HG02970 (cell line): ENCODE measurements around the gene RHOXF2B.
"Not testable (repeated sequence)": the region's sequence is repeated elsewhere in the genome, so short reads cannot be mapped to it uniquely, and the experiment has no call there.

Source experiments
- ATAC-seq: cut with Tn5 transposase; IDR thresholded peaks from one replicate; pipeline ENCODE4 v1.9.1; 2021; ENCODE audit warnings: mild to moderate bottlenecking, moderate library complexity, moderate number of reproducible peaks; ENCODE audit not compliant: unreplicated experiment, low FRiP score

RHOXF2B gene

GRCh38 chrX:120077590-120077989 lies at the start of gene RHOXF2B:
Gene RHOXF2B (minus strand): TSS chrX:120077690. CDS start chrX:120077552, 138 bp downstream.
- not testable (repeated sequence) for ATAC-seq

- ATAC-seq, result no peak
These were observed 48.0 kb upstream of the RHOXF2B start for GRCh38 chrX:120125444-120125843.

GRCh38 chrX:120120223-120120622 lies 42.7 kb upstream of the RHOXF2B start:
- ATAC-seq, result no peak

DNA sequence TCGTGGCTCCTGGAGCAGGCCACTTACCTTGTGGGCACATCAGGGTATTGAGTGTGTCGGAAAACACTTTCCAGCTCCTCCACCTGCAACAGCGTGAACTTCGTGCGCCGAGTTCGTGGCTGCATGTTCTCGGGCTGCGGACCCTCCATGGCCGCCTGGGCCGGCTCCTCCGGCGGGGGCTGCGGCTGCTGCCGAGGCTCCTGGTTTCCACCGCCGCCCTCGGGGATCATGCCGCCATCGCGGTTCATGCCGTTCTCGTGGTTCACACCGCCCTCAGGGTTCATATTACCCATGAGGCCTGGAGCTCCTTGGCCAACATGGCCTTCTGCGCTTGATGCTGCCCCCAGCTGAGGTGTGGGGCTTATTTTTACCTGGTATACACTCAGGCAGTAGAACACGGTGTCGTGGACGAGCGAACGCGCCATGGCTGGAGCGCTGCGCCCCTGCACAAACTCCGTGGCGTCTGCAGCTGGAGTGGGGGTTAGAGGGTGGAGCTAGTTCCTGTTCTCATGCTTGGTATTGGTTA lies 38.0 kb upstream of the RHOXF2B start, which contains the start of gene RHOXF1:
TSS of gene RHOXF1 (minus strand) at position 476 of the 526 bp plus-strand sequence. CDS start at position 425, 51 bp downstream.
- ATAC-seq, result no peak

DNA sequence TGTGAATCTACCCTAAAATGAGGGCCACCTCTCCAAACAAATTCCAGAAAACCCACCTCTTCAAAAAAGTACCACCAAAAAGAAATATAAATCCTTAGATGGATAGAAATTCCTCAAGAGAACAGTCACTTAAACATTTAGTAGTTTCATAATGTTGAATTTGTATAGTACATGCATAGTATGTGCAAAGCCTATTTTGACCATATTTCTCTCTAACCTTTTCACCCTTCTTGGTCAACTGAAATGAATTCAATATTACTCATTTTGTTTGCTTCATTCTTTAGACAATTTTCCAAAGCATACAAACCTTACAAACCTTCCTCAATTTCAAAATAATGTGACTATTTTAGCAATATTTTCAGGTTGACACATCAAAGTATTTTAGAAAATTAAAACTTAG lies 34.1 kb upstream of the RHOXF2B start:
- no peak for ATAC-seq

GRCh38 chrX:120109378-120109777 lies 31.9 kb upstream of the RHOXF2B start:
- no peak for ATAC-seq

- not testable (repeated sequence) for ATAC-seq
These were observed 27.2 kb upstream of the RHOXF2B start for GRCh38 chrX:120104707-120105106.

GRCh38 chrX:120101057-120101456 lies 23.6 kb upstream of the RHOXF2B start:
- not testable (repeated sequence) for ATAC-seq

DNA sequence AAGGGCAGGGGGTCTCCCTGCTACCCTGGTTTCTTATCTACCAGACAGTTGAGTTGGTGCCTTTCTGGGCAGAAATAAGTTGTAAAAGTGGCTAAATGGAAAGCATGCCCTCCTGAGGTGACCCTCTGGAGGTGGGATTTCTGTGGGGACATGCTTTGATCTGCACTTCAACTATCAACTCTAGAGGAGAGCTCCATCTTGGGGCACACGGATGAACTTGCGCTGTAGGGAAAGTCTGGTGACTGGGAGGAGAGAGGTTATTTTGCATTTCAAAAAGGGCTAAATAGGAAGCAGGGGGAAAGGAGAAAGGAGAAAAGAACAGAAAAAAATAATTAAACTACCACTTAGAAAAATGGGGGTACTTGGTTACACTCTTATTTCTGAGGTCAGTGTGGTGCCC lies 12.7 kb upstream of the RHOXF2B start:
- no peak for ATAC-seq

DNA sequence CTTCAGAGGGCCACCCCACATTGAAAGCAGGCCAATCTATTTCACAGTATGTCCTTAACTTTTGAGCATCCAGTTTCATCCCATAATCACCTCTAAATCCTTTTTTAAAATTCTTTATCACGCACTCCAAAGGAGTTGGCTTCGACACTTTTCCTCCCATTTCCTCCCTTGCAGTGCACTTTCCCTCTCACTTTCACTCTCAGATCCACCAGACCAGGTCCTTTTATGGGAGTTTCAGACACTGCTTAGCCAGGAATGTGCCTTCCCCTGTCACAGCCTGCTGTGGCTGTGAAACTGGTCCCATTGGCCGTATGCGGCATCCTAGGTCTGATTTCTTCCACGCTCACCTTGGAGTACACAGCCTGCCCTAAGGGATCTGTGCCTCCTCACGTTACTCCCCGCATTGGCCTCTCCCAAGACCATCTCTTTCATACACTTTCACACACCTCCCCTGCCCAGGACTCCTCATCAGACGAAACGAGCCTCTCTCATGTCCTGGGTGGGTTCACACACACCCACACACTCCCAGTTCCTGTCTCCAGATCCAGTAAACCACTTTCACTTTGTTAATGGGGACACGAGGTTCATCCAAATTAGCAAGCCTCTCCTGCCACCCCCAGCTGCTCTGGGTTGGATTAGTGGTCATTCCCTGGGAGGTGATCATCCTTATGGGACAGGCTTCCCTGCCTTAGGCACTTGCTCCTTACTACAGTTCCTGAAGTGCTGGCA lies 10.0 kb upstream of the RHOXF2B start:
- no peak for ATAC-seq

GRCh38 chrX:120085553-120086185 lies 8.2 kb upstream of the RHOXF2B start:
- ATAC-seq, result not testable (repeated sequence)

DNA sequence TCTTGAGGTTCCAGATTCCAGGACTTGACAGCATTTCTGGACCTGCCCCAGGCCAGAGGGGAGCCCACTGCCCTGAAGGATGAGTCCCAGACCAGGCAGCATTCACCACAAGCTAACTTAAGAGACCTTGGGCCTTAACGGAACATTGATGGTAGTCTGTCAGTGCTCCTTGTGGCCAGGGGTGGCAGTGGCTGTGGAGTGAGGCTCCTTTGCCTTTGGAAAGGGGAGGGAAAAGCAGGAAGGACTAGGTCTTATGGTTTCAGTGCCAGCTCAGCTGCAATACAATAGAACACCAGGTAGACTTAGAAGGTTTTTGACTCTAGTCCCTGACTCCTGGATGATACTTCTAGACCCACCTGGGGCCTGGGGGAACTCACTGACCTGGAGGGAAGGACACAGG lies 11.3 kb downstream of the RHOXF2B start:
- not testable (repeated sequence) for ATAC-seq

- ATAC-seq, result not testable (repeated sequence)
These were observed 34.8 kb downstream of the RHOXF2B start for GRCh38 chrX:120042712-120043111.

DNA sequence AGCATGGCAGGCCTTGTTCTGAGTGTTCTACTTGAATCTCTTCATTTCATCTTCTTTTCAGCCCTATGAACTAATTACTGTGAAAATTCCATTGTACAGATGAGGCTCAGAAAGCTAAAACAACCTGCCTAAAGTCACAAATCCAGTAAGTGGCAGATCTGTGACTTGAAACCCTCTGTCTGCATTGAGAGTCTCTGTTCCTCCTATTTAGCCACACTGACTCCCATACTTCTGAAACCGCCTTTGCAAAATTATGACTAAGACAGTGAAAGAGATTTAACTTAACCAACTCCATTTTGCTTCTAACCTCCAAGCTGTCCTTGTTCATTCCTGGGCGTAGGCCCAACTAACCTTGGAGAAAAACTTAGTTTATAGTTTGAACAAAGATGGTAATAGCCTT lies 35.2 kb downstream of the RHOXF2B start:
- ATAC-seq, result not testable (repeated sequence)

DNA sequence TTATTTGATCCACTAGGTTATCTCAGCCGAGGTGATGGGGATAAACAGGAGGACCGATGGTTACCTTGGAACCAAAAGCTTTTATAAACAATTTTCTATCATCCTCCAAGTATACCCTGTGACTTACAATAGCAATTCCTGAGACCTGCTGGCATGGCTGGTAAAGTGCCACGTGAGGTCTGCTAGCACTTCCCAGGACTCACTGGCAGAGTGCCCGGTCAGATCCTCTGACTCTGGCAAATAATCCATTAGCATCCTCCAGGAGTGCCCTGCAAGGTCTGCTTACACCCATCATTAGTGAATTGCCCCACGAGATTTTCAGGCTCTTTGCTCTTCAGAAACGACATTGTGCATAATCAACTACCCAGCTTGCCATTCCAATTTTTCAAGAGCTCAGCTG lies 37.3 kb downstream of the RHOXF2B start:
- not testable (repeated sequence) for ATAC-seq

DNA sequence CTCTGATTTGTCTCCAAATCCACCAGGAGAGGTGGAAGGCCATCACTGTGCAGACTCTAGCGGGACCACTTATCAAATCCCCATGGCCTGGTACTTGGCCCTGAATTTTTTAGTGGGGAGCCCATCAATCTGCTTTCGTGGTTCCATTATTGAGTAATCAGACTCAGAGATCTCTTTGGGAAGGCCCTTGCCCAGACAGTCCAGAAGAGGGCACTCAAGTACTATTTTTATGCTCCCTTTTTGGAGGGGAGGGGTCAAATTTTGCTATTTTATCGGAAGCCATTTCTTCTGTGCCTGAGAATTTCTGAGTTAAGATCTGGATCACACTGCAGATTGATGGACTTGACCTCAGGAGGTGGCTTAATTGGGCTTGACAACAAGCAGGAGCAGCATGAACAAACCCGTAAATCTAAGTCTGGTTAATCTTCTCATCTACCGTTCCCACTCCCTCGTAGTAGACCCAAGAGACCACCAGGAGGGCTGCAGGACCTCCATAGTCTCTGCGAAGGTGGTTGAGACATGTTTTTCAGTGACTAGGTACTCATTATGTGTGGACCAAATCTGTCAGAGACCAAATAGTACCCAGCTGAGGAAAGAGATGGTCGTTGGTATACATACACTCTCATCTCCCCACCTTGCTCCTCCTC lies 38.3 kb downstream of the RHOXF2B start:
- ATAC-seq, result not testable (repeated sequence)

- no peak for ATAC-seq
These were observed 40.8 kb downstream of the RHOXF2B start for GRCh38 chrX:120036704-120037103.

- peak; percentile 74 for ATAC-seq
These were observed 41.8 kb downstream of the RHOXF2B start for GRCh38 chrX:120035522-120036309.

DNA sequence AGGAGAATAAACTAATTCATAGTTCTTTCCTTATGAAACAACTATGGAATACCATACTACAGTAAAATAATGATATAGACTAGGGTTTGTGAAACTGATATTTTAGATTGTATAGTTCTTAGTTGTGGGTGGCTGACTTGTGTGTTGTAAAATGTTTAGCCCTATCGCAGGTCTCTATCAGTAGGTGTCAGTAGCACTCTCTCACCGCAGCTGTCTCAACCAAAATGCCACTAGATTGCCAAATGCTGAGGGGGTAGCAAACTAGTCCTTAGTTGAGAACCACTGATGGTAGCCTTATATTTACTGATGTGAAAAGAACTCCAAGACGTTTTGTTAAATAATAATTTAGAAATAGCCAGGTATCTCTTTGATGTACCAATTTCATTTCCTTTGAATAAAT lies 48.1 kb downstream of the RHOXF2B start:
- no peak for ATAC-seq

DNA sequence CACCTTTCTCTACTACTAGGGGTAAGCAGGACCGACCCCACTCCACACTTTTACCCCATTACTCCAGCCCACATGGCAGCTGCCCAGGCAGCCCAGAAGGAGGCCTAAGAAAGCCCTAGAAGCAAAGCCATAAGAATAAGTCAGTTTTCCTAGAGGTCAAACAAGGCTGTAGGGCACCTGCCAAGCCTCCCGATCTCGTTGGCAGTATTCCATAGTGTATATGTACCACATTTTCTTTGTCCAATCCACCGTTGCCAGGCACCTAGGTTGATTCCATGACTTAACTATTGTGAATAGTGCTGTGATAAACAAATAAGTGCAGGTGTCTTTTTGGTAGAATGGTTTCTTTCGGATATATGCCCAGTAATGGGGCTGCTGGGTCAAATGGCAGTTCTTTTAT lies 54.2 kb downstream of the RHOXF2B start:
- ATAC-seq, result no peak
